GM23248 (cell line): ENCODE data around the gene QPRT.
"Not testable (repeated sequence)": the region's sequence is repeated elsewhere in the genome, so short reads cannot be mapped to it uniquely, and the experiment has no call there.

Experiments
- EZH2 ChIP-seq: fragments of 200-600 bp; sonication (generic); IDR thresholded peaks from 2 replicates; pipeline ENCODE4 v1.6.1; 2018; ENCODE audit warnings: antibody characterized with exemption, mild to moderate bottlenecking; ENCODE audit not compliant: insufficient read depth, poor library complexity, severe bottlenecking
- EZH2phosphoT487 ChIP-seq: fragments of 200-600 bp; sonication (generic); IDR thresholded peaks from 2 replicates; pipeline ENCODE4 v1.6.1; 2018; ENCODE audit warnings: antibody characterized with exemption, moderate library complexity, mild to moderate bottlenecking, low read depth; ENCODE audit not compliant: insufficient read depth

DNA sequence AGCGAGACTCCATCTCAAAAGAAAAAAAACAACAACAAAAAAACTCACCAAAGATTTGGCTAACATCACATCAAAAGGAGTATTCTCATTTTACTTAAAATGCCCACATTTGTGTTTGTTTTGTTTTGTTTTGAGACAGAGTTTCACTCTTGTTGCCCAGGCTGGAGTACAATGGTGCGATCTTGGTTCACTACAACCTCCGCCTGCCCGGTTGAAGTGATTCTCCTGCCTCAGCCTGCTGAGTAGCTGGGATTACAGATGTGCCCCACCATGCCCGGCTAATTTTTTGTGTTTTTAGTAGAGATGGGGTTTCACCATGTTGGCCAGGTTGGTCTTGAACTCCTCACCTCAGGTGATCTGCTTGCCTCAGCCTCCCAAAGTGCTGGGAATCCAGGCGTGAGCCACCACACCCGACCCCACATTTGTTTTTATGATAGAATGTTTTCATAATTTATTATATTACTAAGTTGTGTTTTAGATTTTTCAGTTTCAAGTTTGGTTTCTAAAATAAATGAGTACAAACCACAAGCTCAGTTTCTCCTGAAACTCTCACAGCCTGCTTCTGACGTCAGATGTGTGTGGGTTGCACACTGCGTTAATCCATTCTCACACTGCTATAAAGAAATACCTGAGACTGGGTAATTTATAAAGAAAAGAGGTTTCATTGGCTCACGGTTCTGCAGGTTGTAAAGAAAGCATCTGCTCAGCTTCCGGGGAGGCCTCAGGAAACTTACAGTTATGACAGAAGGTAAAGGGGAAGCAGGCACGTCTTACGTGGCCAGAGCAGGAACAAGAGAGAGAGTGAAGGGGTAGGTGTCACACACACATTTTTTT lies 53.0 kb downstream of the QPRT start:
- not testable (repeated sequence) for TF ChIP-seq EZH2, EZH2phosphoT487
